Transverse colon (tissue), 4 donors: Measurements from ENCODE around the gene VMO1. TPM values are rescaled to one million over a fixed set of nuclear protein-coding genes. Genes with fewer than 3 reads are reported as not detected.
A peak's percentile ranks its signal among the peaks of the same experiment; 100 is the strongest.

Source experiments
- DNase-seq: peaks from one replicate; pipeline ENCODE4 v3.0.0-alpha.2; 2019
- H3K27ac ChIP-seq, 4 donors: fragments of 200-600 bp; sonication (generic); 2 replicates each; pipeline ENCODE4 v1.5.1; 2016 to 2018; ENCODE audit warnings: inconsistent platforms in 4 of 4
- H3K27me3 ChIP-seq: fragments of 200-600 bp; sonication (generic); 2 replicates; pipeline ENCODE4 v1.5.1; 2017; ENCODE audit warnings: inconsistent platforms
- H3K36me3 ChIP-seq, 4 donors: fragments of 200-600 bp; sonication (generic); 2 replicates each; pipeline ENCODE4 v1.5.1; 2017 to 2019; ENCODE audit warnings: inconsistent platforms in 4 of 4
- H3K4me1 ChIP-seq, 4 donors: fragments of 200-600 bp; sonication (generic); 2 replicates each; pipeline ENCODE4 v1.5.1; 2017 to 2020; ENCODE audit warnings: inconsistent platforms in 4 of 4
- H3K4me3 ChIP-seq, 4 donors: fragments of 200-600 bp; sonication (generic); 1 replicate in 1 of 4; 2 replicates in 3 of 4; pipeline versions ENCODE4 v1.5.1 to v1.6.1; 2017 to 2019; ENCODE audit warnings: inconsistent platforms in 4 of 4
- H3K9me3 ChIP-seq, 2 donors: fragments of 200-600 bp; sonication (generic); 2 replicates each; pipeline ENCODE4 v1.5.1; 2017 to 2019; ENCODE audit warnings: inconsistent platforms in 2 of 2
- EP300 ChIP-seq: sonication (generic); formaldehyde crosslinking; IDR thresholded peaks from one replicate; pipeline ENCODE4 v1.6.1; 2017; ENCODE audit warnings: antibody characterized with exemption, low read depth
- POLR2A ChIP-seq: fragments of 450-650 bp; IDR thresholded peaks from one replicate; pipeline ENCODE4 v1.6.1; 2016; ENCODE audit warnings: antibody characterized with exemption, mild to moderate bottlenecking, moderate library complexity
- POLR2AphosphoS5 ChIP-seq, 3 donors: sonication (generic); formaldehyde crosslinking; IDR thresholded peaks; one replicate each; pipeline ENCODE4 v1.6.1; 2016; ENCODE audit warnings: antibody characterized with exemption in 3 of 3
- WGBS, 2 donors: methylation state at CpG; one replicate each; pipeline ENCODE4 v1.1.5; 2018; ENCODE audit warnings: low coverage in 1 of 2; 5-methylcytosine and 5-hydroxymethylcytosine counted together
- in situ Hi-C, 4 donors: fragments of 200-750 bp; cut with MboI; loops; one replicate each; pipeline versions ENCODE4 v1.15.0 to v1.15.1; 2017; ENCODE audit warnings: low sequenced_read_pairs in 3 of 4, low pct_ligation_motif_present in 1 of 4, low pct_unique_long_range_greater_than_20kb in 1 of 4
- intact Hi-C: fragments of 100-400 bp; cut with DNase I; formaldehyde crosslinking; loops from one replicate; pipeline ENCODE4 v1.15.1; 2023; ENCODE audit warnings: low total_unique reads
- total RNA-seq, 4 donors: library from RNA; depleted of rRNA; stranded (reverse); fragments of >200 nt; gene quantifications; one replicate each; pipeline ENCODE4 v1.1.0, GENCODE V29; 2016
- TF ChIP-seq, protein P1 (sequence below), 5 experiments: fragments of 200-600 bp in 3 of 5; fragments of 450-650 bp in 2 of 5; sonication (generic) in 3 of 5; IDR thresholded peaks; 1 replicate in 2 of 5; 2 replicates in 3 of 5; pipeline ENCODE4 v1.5.1; 2016 to 2017; ENCODE audit warnings: antibody characterized with exemption in 5 of 5, inconsistent platforms in 3 of 5, mild to moderate bottlenecking in 2 of 5, moderate library complexity in 1 of 5

Gene VMO1
- total RNA-seq, 4 donors from 2014 or later = 0.68 to 5.2 (median 1.9) TPM; not detected in 1

DNA sequence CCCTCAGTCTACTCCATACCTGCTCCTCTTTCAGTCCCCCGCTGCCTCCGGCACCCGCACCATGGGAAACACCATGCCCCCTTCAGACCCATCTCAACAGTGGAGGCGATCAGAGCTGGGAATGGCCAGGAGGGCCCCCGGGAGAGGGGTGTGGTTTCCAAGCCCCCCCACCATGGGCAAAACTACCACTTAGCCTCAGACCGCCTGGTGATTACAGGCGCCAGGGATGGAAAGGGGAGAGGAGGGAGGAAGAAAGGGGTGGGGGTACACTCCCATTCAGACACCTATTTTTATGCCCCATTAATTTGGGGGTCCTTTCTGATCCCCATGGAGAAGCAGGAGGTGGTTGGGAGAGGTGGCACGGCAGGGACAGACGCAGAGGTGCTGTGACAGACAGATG is 16.1 kb upstream of the VMO1 start, which contains the start of gene C17orf114:
Gene C17orf114 (minus strand): TSS at position 101 of the 400 bp plus-strand sequence.
- Histone ChIP-seq H3K4me1 (peaks cover 6 to 9% (median 8%) of the 10 kb centered on the region in 4 donors), H3K27ac (no peak within 1 kb of the TSS), H3K9me3 (no peaks in the 10 kb centered on the region), H3K36me3 (peaks cover 0 to 17% (median 4%) of the 10 kb centered on the region in 4 donors), H3K27me3 (no peaks in the 10 kb centered on the region), H3K4me3 (no peak within 1 kb of the TSS)
- WGBS, 2 donors = 83% methylated on average over 9 of the region's 9 CpGs; no CpG with 5 or more reads in 1 of the 2 donors
- in situ Hi-C loops = no loop called here
- intact Hi-C loops = no loop called here
- DNase-seq = no peak
- no peak for TF ChIP-seq EP300
- no peak for TF ChIP-seq POLR2AphosphoS5 (IDR thresholded peaks at IDR 0.05)
- TF ChIP-seq POLR2A = no peak
- TF ChIP-seq, protein P1, sequence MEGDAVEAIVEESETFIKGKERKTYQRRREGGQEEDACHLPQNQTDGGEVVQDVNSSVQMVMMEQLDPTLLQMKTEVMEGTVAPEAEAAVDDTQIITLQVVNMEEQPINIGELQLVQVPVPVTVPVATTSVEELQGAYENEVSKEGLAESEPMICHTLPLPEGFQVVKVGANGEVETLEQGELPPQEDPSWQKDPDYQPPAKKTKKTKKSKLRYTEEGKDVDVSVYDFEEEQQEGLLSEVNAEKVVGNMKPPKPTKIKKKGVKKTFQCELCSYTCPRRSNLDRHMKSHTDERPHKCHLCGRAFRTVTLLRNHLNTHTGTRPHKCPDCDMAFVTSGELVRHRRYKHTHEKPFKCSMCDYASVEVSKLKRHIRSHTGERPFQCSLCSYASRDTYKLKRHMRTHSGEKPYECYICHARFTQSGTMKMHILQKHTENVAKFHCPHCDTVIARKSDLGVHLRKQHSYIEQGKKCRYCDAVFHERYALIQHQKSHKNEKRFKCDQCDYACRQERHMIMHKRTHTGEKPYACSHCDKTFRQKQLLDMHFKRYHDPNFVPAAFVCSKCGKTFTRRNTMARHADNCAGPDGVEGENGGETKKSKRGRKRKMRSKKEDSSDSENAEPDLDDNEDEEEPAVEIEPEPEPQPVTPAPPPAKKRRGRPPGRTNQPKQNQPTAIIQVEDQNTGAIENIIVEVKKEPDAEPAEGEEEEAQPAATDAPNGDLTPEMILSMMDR (IDR thresholded peaks at IDR 0.05) = no peak

GRCh38 chr17:4800462-4801196 is 14.5 kb upstream of the VMO1 start:
- intact Hi-C loops = no loop called here
- H3K4me3 ChIP-seq = no peak overlapping the region
- in situ Hi-C loops = no loop called here
- no peak for DNase-seq
- no peak overlapping the region for H3K27ac ChIP-seq
- peaks cover 0 to 17% (median 4%) of the 10 kb centered on the region in 4 donors for H3K36me3 ChIP-seq
- H3K4me1 ChIP-seq = peaks cover 0 to 12% (median 9%) of the 10 kb centered on the region in 4 donors
- 80 to 84% methylated on average over 10 of the region's 10 CpGs for WGBS, 2 donors
- TF ChIP-seq POLR2A (no peak), EP300 (no peak), POLR2AphosphoS5 (IDR thresholded peaks at IDR 0.05) (no peak)
- TF ChIP-seq, protein P1 (IDR thresholded peaks at IDR 0.05) = no peak
- H3K9me3 ChIP-seq = no peaks in the 10 kb centered on the region
- no peaks in the 10 kb centered on the region for H3K27me3 ChIP-seq

DNA sequence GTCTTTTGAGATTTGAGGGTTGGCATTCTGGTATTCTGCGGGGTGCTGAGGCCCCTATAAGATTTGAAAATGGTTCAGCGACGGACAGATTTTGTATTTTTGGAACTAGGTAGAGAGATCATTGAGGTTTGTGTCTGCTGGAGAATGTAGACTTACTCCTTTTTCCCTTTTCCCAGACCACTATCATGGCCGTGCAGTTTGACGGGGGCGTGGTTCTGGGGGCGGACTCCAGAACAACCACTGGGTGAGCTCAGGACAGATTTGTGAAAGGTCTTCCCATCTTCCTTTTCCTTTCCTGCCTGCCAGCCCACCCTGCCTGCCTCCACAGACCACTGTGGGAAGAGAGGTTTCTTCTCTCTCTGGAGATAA is 10.4 kb upstream of the VMO1 start:
- DNase-seq = peak; percentile 27
- Histone ChIP-seq H3K27me3 (no peaks in the 10 kb centered on the region), H3K36me3 (peaks cover 0 to 17% (median 4%) of the 10 kb centered on the region in 4 donors), H3K4me3 (peak overlapping the region; percentile 68 to 77 (median 70)), H3K4me1 (peaks cover 0 to 15% (median 10%) of the 10 kb centered on the region in 4 donors), H3K27ac (peak overlapping the region; percentile 79 to 84 (median 81)), H3K9me3 (no peaks in the 10 kb centered on the region)
- TF ChIP-seq POLR2AphosphoS5 (IDR thresholded peaks at IDR 0.05) (no peak), EP300 (no peak), POLR2A (no peak)
- TF ChIP-seq, protein P1 (IDR thresholded peaks at IDR 0.05) = no peak
- intact Hi-C loops (no loop called here), in situ Hi-C loops (loop anchor here in 2 of 4 donors (25.0 kb wide), 1 partner anchor 91 kb away; the partner anchor contains the start of gene C17orf107 (in 2 of the 2))
- WGBS, 2 donors = 0 to 1% methylated on average over 3 to 7 of the region's 7 CpGs

DNA sequence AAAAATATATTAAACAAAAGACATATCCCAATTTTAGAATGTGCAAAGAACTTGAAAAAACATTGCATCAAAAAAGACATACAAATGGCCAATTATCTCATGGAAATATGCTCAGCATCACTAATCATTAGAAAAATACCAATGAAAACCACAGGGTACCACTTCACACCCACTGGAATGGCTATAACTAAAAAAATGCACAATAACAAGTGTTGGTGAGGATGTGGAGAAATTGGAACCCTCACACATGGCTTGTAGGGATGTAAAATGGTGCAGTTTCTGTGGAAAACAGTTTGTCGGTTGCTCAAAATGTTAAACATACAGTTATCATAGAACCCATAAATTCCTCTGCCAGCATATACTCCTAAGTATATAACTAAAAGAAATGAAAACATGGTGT is 9.0 kb upstream of the VMO1 start:
- Histone ChIP-seq H3K4me3 (peak overlapping the region in 2 of 4 donors; percentile 68 to 77), H3K36me3 (peaks cover 0 to 17% (median 4%) of the 10 kb centered on the region in 4 donors), H3K27me3 (no peaks in the 10 kb centered on the region), H3K4me1 (peaks cover 0 to 18% (median 12%) of the 10 kb centered on the region in 4 donors), H3K9me3 (no peaks in the 10 kb centered on the region), H3K27ac (peak overlapping the region; percentile 79 to 84 (median 81))
- in situ Hi-C loops (loop anchor here in 2 of 4 donors (25.0 kb wide), 1 partner anchor 92 kb away; the partner anchor contains the start of gene C17orf107 (in 2 of the 2)), intact Hi-C loops (no loop called here)
- 89 to 100% methylated on average over 1 of the region's 1 CpG for WGBS, 2 donors
- no peak for DNase-seq
- TF ChIP-seq POLR2AphosphoS5 (IDR thresholded peaks at IDR 0.05) (no peak), POLR2A (no peak), EP300 (no peak)
- TF ChIP-seq, protein P1 (IDR thresholded peaks at IDR 0.05) = no peak
